ENCODE measurements around the gene BAIAP3.

GRCh38 chr16:1346422-1347285, 13.2 kb downstream of the BAIAP3 start:
- TF ChIP-seq CTCF (IDR thresholded peaks at IDR 0.05) (no peak), POLR2A (IDR thresholded peaks at IDR 0.05) (no peak)

All from right lobe of liver (tissue), 4 donors.